ENCODE data around the gene MCOLN2. TPM values are rescaled to one million over a fixed set of nuclear protein-coding genes. Genes with fewer than 3 reads are reported as not detected.

Gene MCOLN2
- total RNA-seq, 1 donor from 2014 or later: not detected

GRCh38 chr1:84963021-84963420 is 33.9 kb downstream of the MCOLN2 start:
- Mint-ChIP-seq H3K9me3 (ENCODE audit: unreplicated experiment) (no peaks in the 10 kb centered on the region), H3K27ac (ENCODE audit: unreplicated experiment) (no peak overlapping the region), H3K4me3 (ENCODE audit: unreplicated experiment) (no peak overlapping the region), H3K4me1 (ENCODE audit: low read depth, unreplicated experiment) (no peaks in the 10 kb centered on the region), H3K36me3 (ENCODE audit: unreplicated experiment) (no peaks in the 10 kb centered on the region), H3K27me3 (ENCODE audit: unreplicated experiment) (no peaks in the 10 kb centered on the region)
- DNase-seq: no peak
- TF ChIP-seq CTCF (IDR thresholded peaks at IDR 0.05; ENCODE audit: partially characterized antibody, unreplicated experiment): no peak

- TF ChIP-seq CTCF (IDR thresholded peaks at IDR 0.05; ENCODE audit: partially characterized antibody, unreplicated experiment): no peak
- H3K27me3 Mint-ChIP-seq (ENCODE audit: unreplicated experiment): no peaks in the 10 kb centered on the region
- no peak overlapping the region for H3K4me3 Mint-ChIP-seq (ENCODE audit: unreplicated experiment)
- DNase-seq: no peak
- H3K27ac Mint-ChIP-seq (ENCODE audit: unreplicated experiment): no peak overlapping the region
- no peaks in the 10 kb centered on the region for H3K9me3 Mint-ChIP-seq (ENCODE audit: unreplicated experiment)
- no peaks in the 10 kb centered on the region for H3K36me3 Mint-ChIP-seq (ENCODE audit: unreplicated experiment)
- no peaks in the 10 kb centered on the region for H3K4me1 Mint-ChIP-seq (ENCODE audit: low read depth, unreplicated experiment)
Measured at GRCh38 chr1:84961316-84961715, 35.6 kb downstream of the MCOLN2 start.

DNA sequence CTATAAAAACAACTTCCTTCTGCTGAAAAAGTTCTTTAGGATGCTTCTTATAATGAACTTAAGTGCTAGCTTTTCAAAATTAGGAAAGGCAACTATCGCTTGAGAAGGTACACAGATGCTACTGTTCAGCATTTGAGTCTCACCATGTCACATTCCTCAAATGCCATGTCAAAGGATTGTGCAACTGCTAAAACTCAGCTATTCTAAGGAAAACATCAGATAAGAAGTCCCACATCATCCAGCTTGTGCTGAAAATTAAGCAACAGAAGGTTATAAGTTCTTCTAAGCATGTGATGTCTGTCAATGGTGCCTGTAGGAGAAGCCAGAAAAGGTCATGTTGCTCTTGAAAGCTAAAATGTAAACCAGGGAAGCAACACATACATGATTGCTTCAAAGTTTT is 36.5 kb downstream of the MCOLN2 start:
- TF ChIP-seq CTCF (IDR thresholded peaks at IDR 0.05; ENCODE audit: partially characterized antibody, unreplicated experiment): no peak
- Mint-ChIP-seq H3K27me3 (ENCODE audit: unreplicated experiment) (no peaks in the 10 kb centered on the region), H3K27ac (ENCODE audit: unreplicated experiment) (no peak overlapping the region), H3K4me1 (ENCODE audit: low read depth, unreplicated experiment) (no peaks in the 10 kb centered on the region), H3K36me3 (ENCODE audit: unreplicated experiment) (no peaks in the 10 kb centered on the region), H3K9me3 (ENCODE audit: unreplicated experiment) (no peaks in the 10 kb centered on the region), H3K4me3 (ENCODE audit: unreplicated experiment) (no peak overlapping the region)
- DNase-seq: no peak

DNA sequence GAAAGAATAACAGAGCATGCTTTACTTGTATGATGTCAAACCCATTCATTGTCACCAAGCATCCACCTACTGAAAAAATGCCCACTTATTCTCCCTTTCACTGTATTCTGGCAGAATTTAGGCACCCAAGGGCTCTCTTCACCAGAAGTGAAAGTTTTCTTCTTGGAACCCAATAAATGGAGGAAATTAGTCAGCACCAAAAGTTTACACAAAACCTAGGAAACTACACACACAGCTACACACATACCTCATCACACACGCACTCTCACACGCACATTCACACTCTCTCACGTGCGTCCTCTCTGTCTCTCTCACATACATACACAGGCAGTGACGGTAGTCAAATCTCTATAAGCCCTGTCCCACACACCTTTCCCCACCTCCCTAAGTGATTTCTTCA is 37.6 kb downstream of the MCOLN2 start:
- TF ChIP-seq CTCF (IDR thresholded peaks at IDR 0.05; ENCODE audit: partially characterized antibody, unreplicated experiment): no peak
- no peak overlapping the region for H3K27ac Mint-ChIP-seq (ENCODE audit: unreplicated experiment)
- no peak overlapping the region for H3K4me3 Mint-ChIP-seq (ENCODE audit: unreplicated experiment)
- DNase-seq: no peak
- H3K27me3 Mint-ChIP-seq (ENCODE audit: unreplicated experiment): no peaks in the 10 kb centered on the region
- no peaks in the 10 kb centered on the region for H3K36me3 Mint-ChIP-seq (ENCODE audit: unreplicated experiment)
- H3K4me1 Mint-ChIP-seq (ENCODE audit: low read depth, unreplicated experiment): no peaks in the 10 kb centered on the region
- H3K9me3 Mint-ChIP-seq (ENCODE audit: unreplicated experiment): no peaks in the 10 kb centered on the region

- Mint-ChIP-seq H3K9me3 (ENCODE audit: unreplicated experiment) (no peaks in the 10 kb centered on the region), H3K4me1 (ENCODE audit: low read depth, unreplicated experiment) (no peaks in the 10 kb centered on the region), H3K4me3 (ENCODE audit: unreplicated experiment) (no peak overlapping the region), H3K36me3 (ENCODE audit: unreplicated experiment) (no peaks in the 10 kb centered on the region), H3K27me3 (ENCODE audit: unreplicated experiment) (no peaks in the 10 kb centered on the region), H3K27ac (ENCODE audit: unreplicated experiment) (no peak overlapping the region)
- TF ChIP-seq CTCF (IDR thresholded peaks at IDR 0.05; ENCODE audit: partially characterized antibody, unreplicated experiment): no peak
- DNase-seq: no peak
Measured at GRCh38 chr1:84957966-84958365, 38.9 kb downstream of the MCOLN2 start.
